OCI-LY7 (cell line): Measurements from ENCODE around the gene TPBG. TPM values are rescaled to one million over a fixed set of nuclear protein-coding genes. Genes with fewer than 3 reads are reported as not detected.
"Not testable (repeated sequence)": the region's sequence is repeated elsewhere in the genome, so short reads cannot be mapped to it uniquely, and the experiment has no call there.

Experiments used
- BruUV-seq: library from RNA; stranded (reverse); fragments of 400-500 nt; replicated peaks from 2 replicates; lab custom pipeline; 2021; lab: Mats Ljungman, UMichigan
- CTCF ChIA-PET: fragments of 300-600 bp; sonication (Branson Sonifier 250); formaldehyde crosslinking; loops from one replicate; lab custom pipeline; 2022; ENCODE audit warnings: antibody characterized with exemption; ENCODE audit not compliant: unreplicated experiment; lab: Charles Lee
- POLR2A ChIA-PET: fragments of 300-600 bp; sonication (Branson Sonifier 250); formaldehyde crosslinking; loops from one replicate; lab custom pipeline; 2022; ENCODE audit warnings: antibody characterized with exemption; lab: Charles Lee
- DNase-seq: peaks from one replicate; pipeline ENCODE4 v3.0.0-alpha.2; 2015; ENCODE audit warnings: low spot score
- H2AFZ ChIP-seq: fragments of 200-600 bp; sonication (generic), shearing (Covaris generic); 2 replicates; pipeline ENCODE4 v1.6.1; 2014; ENCODE audit warnings: mild to moderate bottlenecking, antibody characterized with exemption, low read length, moderate library complexity
- H3K27ac ChIP-seq: fragments of 200-600 bp; sonication (generic); 2 replicates; pipeline ENCODE4 v1.5.1; 2014; ENCODE audit warnings: mixed run types, low read depth, mild to moderate bottlenecking, moderate library complexity, low read length, inconsistent platforms; ENCODE audit not compliant: poor library complexity, severe bottlenecking
- H3K36me3 ChIP-seq: fragments of 200-600 bp; sonication (generic); 2 replicates; pipeline ENCODE4 v1.6.1; 2014; ENCODE audit warnings: mild to moderate bottlenecking, antibody characterized with exemption, low read length, moderate library complexity, mixed read lengths; ENCODE audit not compliant: insufficient read depth
- H3K4me1 ChIP-seq: fragments of 200-600 bp; sonication (generic); 2 replicates; pipeline ENCODE4 v1.5.1; 2014; ENCODE audit warnings: mild to moderate bottlenecking, low read length; ENCODE audit not compliant: insufficient read depth, poor library complexity, severe bottlenecking
- H3K4me2 ChIP-seq: fragments of 200-600 bp; sonication (generic); 2 replicates; pipeline ENCODE4 v1.6.1; 2014; ENCODE audit warnings: mild to moderate bottlenecking, low read length
- H3K4me3 ChIP-seq: fragments of 200-600 bp; sonication (generic); 2 replicates; pipeline ENCODE4 v1.5.1; 2014; ENCODE audit warnings: mild to moderate bottlenecking, low read depth, low read length; ENCODE audit not compliant: poor library complexity, severe bottlenecking
- H3K79me2 ChIP-seq: fragments of 200-600 bp; sonication (generic); 2 replicates; pipeline ENCODE4 v1.6.1; 2016; ENCODE audit warnings: low read depth, mild to moderate bottlenecking, low read length, moderate library complexity, mixed read lengths; ENCODE audit not compliant: insufficient read depth
- H3K9me2 ChIP-seq: fragments of 200-600 bp; sonication (generic); 2 replicates; pipeline ENCODE4 v1.6.1; 2016; ENCODE audit warnings: mild to moderate bottlenecking, low read length, mixed read lengths; ENCODE audit not compliant: insufficient read depth
- H3K9me3 ChIP-seq: fragments of 200-600 bp; sonication (generic); 2 replicates; pipeline ENCODE4 v1.6.1; 2014; ENCODE audit warnings: mild to moderate bottlenecking, mixed run types, low read length, mixed read lengths
- H4K20me1 ChIP-seq: fragments of 200-600 bp; sonication (generic); 2 replicates; pipeline ENCODE4 v1.6.1; 2014; ENCODE audit warnings: mild to moderate bottlenecking, antibody characterized with exemption, low read length, moderate library complexity, mixed read lengths; ENCODE audit not compliant: insufficient read depth
- EZH2phosphoT487 ChIP-seq: fragments of 200-600 bp; sonication (generic); IDR thresholded peaks from 2 replicates; pipeline ENCODE4 v1.6.1; 2018; ENCODE audit warnings: low read depth, borderline replicate concordance, mild to moderate bottlenecking, mixed run types, antibody characterized with exemption, low read length, moderate library complexity, mixed read lengths
- intact Hi-C: fragments of 100-400 bp; cut with micrococcal nuclease; formaldehyde crosslinking; loops from one replicate; pipeline ENCODE4 v1.10.0; 2022; ENCODE audit not compliant: unreplicated experiment
- total RNA-seq, 2 experiments: library from RNA; depleted of rRNA in 1 of 2; stranded (reverse); fragments of >200 nt in 1 of 2; shearing (Covaris generic) in 1 of 2; gene quantifications; 2 replicates each; pipeline ENCODE4 v1.2.3, GENCODE V29; 2014 to 2022
- TF ChIP-seq, protein P1 (sequence below): fragments of 200-600 bp; sonication (generic); conservative IDR thresholded peaks from 2 replicates; pipeline ENCODE4 v1.5.1; 2014; ENCODE audit warnings: mild to moderate bottlenecking, antibody characterized with exemption, low read length, moderate library complexity, mixed read lengths

Gene TPBG
- total RNA-seq, 2 experiments from 2014 or later, result not detected

DNA sequence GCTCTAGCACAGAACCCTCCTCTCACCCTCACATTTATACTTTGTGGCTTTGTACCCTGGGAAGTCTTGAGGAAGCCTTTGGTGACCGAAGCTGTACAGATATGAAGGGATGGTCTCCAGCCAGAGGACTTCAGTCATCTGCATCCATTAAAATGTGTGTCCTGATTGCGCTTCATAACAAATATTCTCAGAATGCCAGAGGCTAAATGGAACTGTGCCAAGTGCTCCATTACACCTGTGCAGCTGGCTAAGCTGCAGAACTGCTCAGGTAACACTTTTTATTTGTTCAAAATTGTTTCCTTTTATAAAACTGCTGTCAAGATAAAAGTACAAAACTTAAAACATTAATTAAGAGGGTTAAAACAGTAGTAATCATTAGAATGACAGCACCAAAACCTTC is 22.3 kb downstream of the TPBG start:
- TF ChIP-seq EZH2phosphoT487, result no peak
- TF ChIP-seq, protein P1, sequence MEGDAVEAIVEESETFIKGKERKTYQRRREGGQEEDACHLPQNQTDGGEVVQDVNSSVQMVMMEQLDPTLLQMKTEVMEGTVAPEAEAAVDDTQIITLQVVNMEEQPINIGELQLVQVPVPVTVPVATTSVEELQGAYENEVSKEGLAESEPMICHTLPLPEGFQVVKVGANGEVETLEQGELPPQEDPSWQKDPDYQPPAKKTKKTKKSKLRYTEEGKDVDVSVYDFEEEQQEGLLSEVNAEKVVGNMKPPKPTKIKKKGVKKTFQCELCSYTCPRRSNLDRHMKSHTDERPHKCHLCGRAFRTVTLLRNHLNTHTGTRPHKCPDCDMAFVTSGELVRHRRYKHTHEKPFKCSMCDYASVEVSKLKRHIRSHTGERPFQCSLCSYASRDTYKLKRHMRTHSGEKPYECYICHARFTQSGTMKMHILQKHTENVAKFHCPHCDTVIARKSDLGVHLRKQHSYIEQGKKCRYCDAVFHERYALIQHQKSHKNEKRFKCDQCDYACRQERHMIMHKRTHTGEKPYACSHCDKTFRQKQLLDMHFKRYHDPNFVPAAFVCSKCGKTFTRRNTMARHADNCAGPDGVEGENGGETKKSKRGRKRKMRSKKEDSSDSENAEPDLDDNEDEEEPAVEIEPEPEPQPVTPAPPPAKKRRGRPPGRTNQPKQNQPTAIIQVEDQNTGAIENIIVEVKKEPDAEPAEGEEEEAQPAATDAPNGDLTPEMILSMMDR, result no peak
- intact Hi-C loops, result no loop called here
- Histone ChIP-seq H3K27ac (no peak overlapping the region), H4K20me1 (no peaks in the 10 kb centered on the region), H3K9me3 (no peaks in the 10 kb centered on the region), H3K9me2 (no peaks in the 10 kb centered on the region), H3K4me2 (no peak overlapping the region), H3K4me1 (no peaks in the 10 kb centered on the region), H2AFZ (no peak overlapping the region), H3K36me3 (no peaks in the 10 kb centered on the region), H3K4me3 (no peak overlapping the region), H3K79me2 (no peaks in the 10 kb centered on the region)
- ChIA-PET POLR2A (no interaction called here), CTCF (no interaction called here)
- no TSS peak for BruUV-seq
- DNase-seq, result no peak

DNA sequence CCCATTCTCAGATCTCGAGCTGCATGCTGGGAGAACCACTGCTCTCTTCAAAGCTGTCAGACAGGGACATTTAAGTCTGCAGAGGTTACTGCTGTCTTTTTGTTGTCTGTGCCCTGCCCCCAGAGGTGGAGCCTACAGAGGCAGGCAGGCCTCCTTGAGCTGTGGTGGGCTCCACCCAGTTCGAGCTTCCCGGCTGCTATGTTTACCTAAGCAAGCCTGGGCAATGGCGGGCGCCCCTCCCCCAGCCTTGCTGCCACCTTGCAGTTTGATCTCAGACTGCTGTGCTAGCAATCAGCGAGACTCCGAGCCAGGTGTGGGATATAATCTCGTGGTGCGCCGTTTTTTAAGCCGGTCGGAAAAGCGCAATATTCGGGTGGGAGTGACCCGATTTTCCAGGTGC is 31.2 kb downstream of the TPBG start:
- intact Hi-C loops, H4K20me1 ChIP-seq, H3K9me2 ChIP-seq, CTCF ChIA-PET, H3K27ac ChIP-seq, H2AFZ ChIP-seq, H3K4me2 ChIP-seq, BruUV-seq, H3K9me3 ChIP-seq, H3K4me1 ChIP-seq, H3K4me3 ChIP-seq, H3K36me3 ChIP-seq, H3K79me2 ChIP-seq, DNase-seq: not testable (repeated sequence)
- POLR2A ChIA-PET, result interaction anchor here (0.5 kb wide), 1 partner anchor 1227 kb away, joined by 3 read pairs; no protein-coding TSS in a partner anchor

DNA sequence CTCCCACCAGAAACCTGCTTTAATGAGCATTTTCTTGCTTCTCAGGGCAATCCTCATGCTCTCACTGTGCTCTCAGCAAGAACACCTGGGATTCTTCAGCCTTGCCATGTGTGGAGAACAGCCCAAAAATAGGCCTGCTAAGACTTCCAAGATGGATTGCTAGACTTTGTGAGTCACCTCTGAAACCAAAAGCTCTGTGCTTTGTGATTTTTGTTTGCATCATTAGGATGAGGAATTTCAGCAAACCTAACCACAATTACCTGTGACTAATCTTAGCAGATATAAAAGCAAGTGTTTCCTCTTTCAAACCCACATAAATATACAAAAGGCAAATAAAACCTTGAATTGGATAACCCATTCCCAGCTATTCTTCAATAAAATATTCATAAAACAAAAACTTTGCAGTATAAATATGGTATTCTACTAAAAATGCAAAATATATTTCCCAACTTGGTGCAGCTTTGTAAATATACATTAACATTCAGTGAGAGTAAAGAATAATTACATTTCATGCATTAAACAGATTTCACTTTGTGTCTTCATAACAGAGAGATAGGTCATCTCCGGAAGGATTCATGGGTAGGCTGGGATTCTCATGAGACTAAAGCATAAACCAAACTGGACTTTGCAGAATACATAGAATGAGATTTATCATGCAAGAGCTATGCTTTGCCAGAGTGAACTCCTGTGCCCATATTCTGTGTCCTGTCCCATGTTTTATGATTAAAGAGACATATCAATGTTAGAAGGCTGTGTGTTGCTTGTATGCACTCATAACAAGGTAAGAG is 33.5 kb downstream of the TPBG start:
- no peak for DNase-seq
- no peak for TF ChIP-seq EZH2phosphoT487
- TF ChIP-seq, protein P1, result no peak
- Histone ChIP-seq H3K9me3 (no peaks in the 10 kb centered on the region), H3K4me1 (no peaks in the 10 kb centered on the region), H3K27ac (no peak overlapping the region), H3K79me2 (no peaks in the 10 kb centered on the region), H3K4me2 (no peak overlapping the region), H3K4me3 (no peak overlapping the region), H2AFZ (no peak overlapping the region), H3K9me2 (no peaks in the 10 kb centered on the region), H3K36me3 (no peaks in the 10 kb centered on the region), H4K20me1 (no peaks in the 10 kb centered on the region)
- intact Hi-C loops, result no loop called here
- ChIA-PET POLR2A (no interaction called here), CTCF (no interaction called here)
- BruUV-seq, result no TSS peak
